Measurements from ENCODE around the gene ZBTB17.

DNA sequence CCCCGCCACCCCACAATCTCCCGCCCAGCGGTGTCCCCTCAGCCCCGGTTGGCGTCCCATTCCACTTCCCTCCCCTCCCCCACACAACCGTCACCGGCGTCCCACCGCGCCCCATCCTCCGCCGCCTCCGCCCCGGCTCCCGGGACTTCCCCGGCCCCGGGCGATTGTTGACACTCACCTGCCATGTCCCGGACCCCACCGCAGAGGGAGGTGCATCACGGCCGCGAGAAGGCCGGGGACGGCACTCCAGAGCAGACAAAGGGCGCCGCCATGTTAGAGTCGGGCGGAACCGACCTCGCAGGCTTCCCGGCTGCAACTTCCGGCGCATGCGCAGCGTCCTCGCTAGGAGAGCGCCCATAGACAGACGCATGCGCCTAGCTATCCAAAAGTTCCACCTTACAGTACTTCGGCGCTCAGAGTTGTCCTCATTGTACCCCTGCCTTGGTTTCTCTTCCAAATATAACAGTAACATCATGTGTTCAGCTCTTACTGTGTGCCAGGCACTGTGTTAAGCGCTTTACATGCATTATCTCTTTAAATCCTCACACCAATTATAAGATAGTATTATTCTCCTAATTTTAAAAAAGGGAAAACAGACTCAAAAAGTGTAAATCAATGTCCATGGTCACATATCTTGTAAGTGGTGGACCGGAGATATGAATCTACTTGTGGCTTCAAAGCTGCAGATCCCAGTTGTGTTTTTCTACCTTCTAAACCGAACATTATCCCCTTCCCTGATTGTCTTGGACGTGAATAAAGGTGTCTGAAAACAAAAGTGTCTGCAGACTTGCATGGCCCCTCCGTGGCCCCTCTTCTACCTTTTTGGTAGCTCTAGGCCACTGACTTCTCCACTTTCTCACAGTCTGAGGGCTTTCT, at the start of gene ZBTB17:
- TF ChIP-seq, protein P1, sequence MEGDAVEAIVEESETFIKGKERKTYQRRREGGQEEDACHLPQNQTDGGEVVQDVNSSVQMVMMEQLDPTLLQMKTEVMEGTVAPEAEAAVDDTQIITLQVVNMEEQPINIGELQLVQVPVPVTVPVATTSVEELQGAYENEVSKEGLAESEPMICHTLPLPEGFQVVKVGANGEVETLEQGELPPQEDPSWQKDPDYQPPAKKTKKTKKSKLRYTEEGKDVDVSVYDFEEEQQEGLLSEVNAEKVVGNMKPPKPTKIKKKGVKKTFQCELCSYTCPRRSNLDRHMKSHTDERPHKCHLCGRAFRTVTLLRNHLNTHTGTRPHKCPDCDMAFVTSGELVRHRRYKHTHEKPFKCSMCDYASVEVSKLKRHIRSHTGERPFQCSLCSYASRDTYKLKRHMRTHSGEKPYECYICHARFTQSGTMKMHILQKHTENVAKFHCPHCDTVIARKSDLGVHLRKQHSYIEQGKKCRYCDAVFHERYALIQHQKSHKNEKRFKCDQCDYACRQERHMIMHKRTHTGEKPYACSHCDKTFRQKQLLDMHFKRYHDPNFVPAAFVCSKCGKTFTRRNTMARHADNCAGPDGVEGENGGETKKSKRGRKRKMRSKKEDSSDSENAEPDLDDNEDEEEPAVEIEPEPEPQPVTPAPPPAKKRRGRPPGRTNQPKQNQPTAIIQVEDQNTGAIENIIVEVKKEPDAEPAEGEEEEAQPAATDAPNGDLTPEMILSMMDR (IDR thresholded peaks at IDR 0.05; ENCODE audit: low read depth, low read length, poor library complexity, severe bottlenecking), result no peak
- no peak for TF ChIP-seq EZH2phosphoT487 (IDR thresholded peaks at IDR 0.05; ENCODE audit: borderline replicate concordance, low read length)

All from DOHH2 (cell line).